GM12874 (cell line): ENCODE measurements around the gene CCDC141.

Experiments
- CTCF ChIP-seq: IDR thresholded peaks from 2 replicates; pipeline ENCODE4 v1.5.1; 2011; ENCODE audit warnings: low read depth, mild to moderate bottlenecking, control low read depth, low read length, moderate library complexity; ENCODE audit not compliant: insufficient read depth

The CCDC141 gene

GRCh38 chr2:179051250-179051649 is 1.3 kb upstream of the CCDC141 start:
- TF ChIP-seq CTCF, result no peak

- TF ChIP-seq CTCF, result no peak
These were observed 818 bp upstream of the CCDC141 start for GRCh38 chr2:179050755-179051154.

- no peak for TF ChIP-seq CTCF
These were observed 763 bp downstream of the CCDC141 start for GRCh38 chr2:179049203-179049545.

- TF ChIP-seq CTCF, result no peak
These were observed 1.8 kb downstream of the CCDC141 start for GRCh38 chr2:179048099-179048498.

- TF ChIP-seq CTCF, result no peak
These were observed 5.4 kb downstream of the CCDC141 start for GRCh38 chr2:179044500-179044899.

GRCh38 chr2:179037807-179038206 is 12.1 kb downstream of the CCDC141 start:
- no peak for TF ChIP-seq CTCF

- no peak for TF ChIP-seq CTCF
These were observed 13.5 kb downstream of the CCDC141 start for GRCh38 chr2:179036353-179036905.
